ENCODE results near the gene WFS1.

WFS1 gene

GRCh38 chr4:6341696-6342095 is 72.0 kb downstream of the WFS1 start:
- no peak for DNase-seq

GRCh38 chr4:6342530-6343293 is 73.1 kb downstream of the WFS1 start:
- peak; percentile 82 for DNase-seq

- no peak for DNase-seq
Observed at GRCh38 chr4:6343939-6344408, 74.3 kb downstream of the WFS1 start.

GRCh38 chr4:6345096-6345830 is 75.6 kb downstream of the WFS1 start:
- no peak for DNase-seq

- DNase-seq = no peak
Observed at GRCh38 chr4:6345866-6346265, 76.2 kb downstream of the WFS1 start.

GRCh38 chr4:6346373-6347110 is 76.9 kb downstream of the WFS1 start:
- no peak for DNase-seq

- no peak for DNase-seq
Observed at GRCh38 chr4:6347511-6348045, 77.9 kb downstream of the WFS1 start.

GRCh38 chr4:6348408-6348807 is 78.8 kb downstream of the WFS1 start:
- DNase-seq = no peak

GRCh38 chr4:6349896-6350603 is 80.4 kb downstream of the WFS1 start:
- peak; percentile 26 for DNase-seq

- DNase-seq = no peak
Observed at GRCh38 chr4:6350646-6351045, 81.0 kb downstream of the WFS1 start.

- no peak for DNase-seq
Observed at GRCh38 chr4:6351246-6352000, 81.8 kb downstream of the WFS1 start.

GRCh38 chr4:6352031-6352692 is 82.5 kb downstream of the WFS1 start:
- DNase-seq = no peak
